Lung microvascular endothelial cell (primary cell): Measurements from ENCODE around the gene ATG9B. TPM values are rescaled to one million over a fixed set of nuclear protein-coding genes. Genes with fewer than 3 reads are reported as not detected.

Experiments used
- DNase-seq, 2 donors: peaks; one replicate each; pipeline versions ENCODE4 v3.0.0 to v3.0.0-alpha.2; 2010; ENCODE audit warnings: low read depth in 2 of 2
- total RNA-seq: library from RNA; depleted of rRNA; stranded (reverse); fragments of >200 nt; gene quantifications from 2 replicates; pipeline ENCODE4 v1.2.1, GENCODE V29; 2014

The ATG9B gene
- under 0.01 TPM in 1 of 2 replicates, not detected in the other for total RNA-seq

- no peak for DNase-seq
Observed at GRCh38 chr7:151024435-151025056, at the start of gene ATG9B. Gene ATG9B (minus strand): TSS chr7:151024494. CDS start chr7:151024423, 71 bp downstream.

- DNase-seq: no peak
Observed at GRCh38 chr7:151073990-151074389, 49.7 kb upstream of the ATG9B start.

- no peak for DNase-seq
Observed at GRCh38 chr7:151071032-151071866, 47.0 kb upstream of the ATG9B start.

GRCh38 chr7:151070574-151070960 is 46.3 kb upstream of the ATG9B start:
- DNase-seq: no peak

- DNase-seq: no peak
Observed at GRCh38 chr7:151069841-151070573, 45.7 kb upstream of the ATG9B start.

GRCh38 chr7:151068069-151068773 is 43.9 kb upstream of the ATG9B start:
- no peak for DNase-seq

GRCh38 chr7:151066273-151066974 is 42.1 kb upstream of the ATG9B start:
- no peak for DNase-seq

GRCh38 chr7:151065516-151065915 is 41.2 kb upstream of the ATG9B start:
- no peak for DNase-seq

GRCh38 chr7:151064993-151065392 is 40.7 kb upstream of the ATG9B start:
- DNase-seq: no peak

GRCh38 chr7:151064454-151064853 is 40.2 kb upstream of the ATG9B start:
- DNase-seq: no peak

- DNase-seq: no peak
Observed at GRCh38 chr7:151063212-151063561, 38.9 kb upstream of the ATG9B start.

GRCh38 chr7:151062399-151063211 is 38.3 kb upstream of the ATG9B start:
- no peak for DNase-seq

GRCh38 chr7:151062111-151062398 is 37.8 kb upstream of the ATG9B start:
- DNase-seq: no peak

GRCh38 chr7:151061213-151062110 is 37.2 kb upstream of the ATG9B start:
- DNase-seq: no peak

GRCh38 chr7:151060416-151061212 is 36.3 kb upstream of the ATG9B start:
- peak; percentile 40 to 43 for DNase-seq

GRCh38 chr7:151060113-151060415 is 35.8 kb upstream of the ATG9B start:
- DNase-seq: no peak

- peak; percentile 79 to 85 for DNase-seq
Observed at GRCh38 chr7:151059367-151060112, 35.2 kb upstream of the ATG9B start, which contains the start of gene SLC4A2. Gene SLC4A2 (plus strand): TSS chr7:151059589. CDS start chr7:151061988, 2,399 bp downstream.
